ENCODE results near the gene MINDY4B.

GRCh38 chr3:150899141-150899540 is 6.1 kb downstream of the MINDY4B start:
- TF ChIP-seq POLR2A (IDR thresholded peaks at IDR 0.05; ENCODE audit: low read depth, low read length) (no peak), TAF1 (IDR thresholded peaks at IDR 0.05; ENCODE audit: borderline replicate concordance, low read depth, low read length) (no peak)

Measured in GM12892 (cell line).